ENCODE results near the gene HSD17B12.
"Not testable (repeated sequence)": the region's sequence is repeated elsewhere in the genome, so short reads cannot be mapped to it uniquely, and the experiment has no call there.

The HSD17B12 gene

GRCh38 chr11:43663018-43663417 is 17.5 kb upstream of the HSD17B12 start:
- not testable (repeated sequence) for H2AFZ ChIP-seq (ENCODE audit: insufficient read depth, low read length, poor library complexity); H3K9me3 ChIP-seq (ENCODE audit: insufficient read depth, low read depth, low read length); H3K4me2 ChIP-seq (ENCODE audit: low read length); H3K27me3 ChIP-seq (ENCODE audit: insufficient read depth, low read length); H2BK5ac ChIP-seq (ENCODE audit: low read depth, low read length, poor library complexity); H3K23ac ChIP-seq (ENCODE audit: low read length); H3K9ac ChIP-seq (ENCODE audit: low read length); H3K4ac ChIP-seq (ENCODE audit: low read depth, low read length); H3K4me1 ChIP-seq (ENCODE audit: control insufficient read depth in 1 of 2, insufficient read depth in 2 of 2, low read length in 2 of 2); H3K79me1 ChIP-seq (ENCODE audit: low read length); H2AK5ac ChIP-seq (ENCODE audit: low read length); DNase-seq; H4K8ac ChIP-seq (ENCODE audit: low read depth, low read length); H3K36me3 ChIP-seq (ENCODE audit: control insufficient read depth in 1 of 2, insufficient read depth in 2 of 2, low read length in 2 of 2); H3K18ac ChIP-seq (ENCODE audit: low read length); H3K4me3 ChIP-seq (ENCODE audit: low read depth, low read length); H3K79me2 ChIP-seq (ENCODE audit: control insufficient read depth, insufficient read depth, low read length, poor library complexity); H2BK120ac ChIP-seq (ENCODE audit: insufficient read depth, low read length, poor library complexity); H3K14ac ChIP-seq (ENCODE audit: low read length); H2BK12ac ChIP-seq (ENCODE audit: low read length); H4K91ac ChIP-seq (ENCODE audit: low read depth, low read length); H3K27ac ChIP-seq (ENCODE audit: low read depth, low read length); H4K12ac ChIP-seq (ENCODE audit: low read depth, low read length)
- no CpG with 5 or more reads among the region's 9 CpGs for WGBS (ENCODE audit: extremely low coverage, insufficient coverage, insufficient read length)

GRCh38 chr11:43664295-43664694 is 16.2 kb upstream of the HSD17B12 start:
- Histone ChIP-seq H2BK120ac (ENCODE audit: insufficient read depth, low read length, poor library complexity) (no peak overlapping the region), H3K9me3 (ENCODE audit: insufficient read depth, low read depth, low read length) (peaks cover under 1% of the 10 kb centered on the region), H2AK5ac (ENCODE audit: low read length) (no peak overlapping the region), H4K12ac (ENCODE audit: low read depth, low read length) (no peak overlapping the region), H3K4ac (ENCODE audit: low read depth, low read length) (no peak overlapping the region), H3K23ac (ENCODE audit: low read length) (no peak overlapping the region), H3K4me3 (ENCODE audit: low read depth, low read length) (no peak overlapping the region), H3K4me2 (ENCODE audit: low read length) (no peak overlapping the region), H3K36me3 (ENCODE audit: control insufficient read depth in 1 of 2, insufficient read depth in 2 of 2, low read length in 2 of 2) (no peaks in the 10 kb centered on the region), H3K79me1 (ENCODE audit: low read length) (no peaks in the 10 kb centered on the region), H4K91ac (ENCODE audit: low read depth, low read length) (no peak overlapping the region), H3K79me2 (ENCODE audit: control insufficient read depth, insufficient read depth, low read length, poor library complexity) (no peaks in the 10 kb centered on the region), H2BK12ac (ENCODE audit: low read length) (no peak overlapping the region), H3K14ac (ENCODE audit: low read length) (no peak overlapping the region), H3K18ac (ENCODE audit: low read length) (no peak overlapping the region), H3K27ac (ENCODE audit: low read depth, low read length) (no peak overlapping the region), H2AFZ (ENCODE audit: insufficient read depth, low read length, poor library complexity) (no peak overlapping the region), H4K8ac (ENCODE audit: low read depth, low read length) (no peak overlapping the region), H2BK5ac (ENCODE audit: low read depth, low read length, poor library complexity) (no peak overlapping the region), H3K27me3 (ENCODE audit: insufficient read depth, low read length) (no peaks in the 10 kb centered on the region), H3K4me1 (ENCODE audit: control insufficient read depth in 1 of 2, insufficient read depth in 2 of 2, low read length in 2 of 2) (no peaks in the 10 kb centered on the region), H3K9ac (ENCODE audit: low read length) (no peak overlapping the region)
- WGBS (ENCODE audit: extremely low coverage, insufficient coverage, insufficient read length), result no CpG with 5 or more reads among the region's 1 CpG
- DNase-seq, result no peak

DNA sequence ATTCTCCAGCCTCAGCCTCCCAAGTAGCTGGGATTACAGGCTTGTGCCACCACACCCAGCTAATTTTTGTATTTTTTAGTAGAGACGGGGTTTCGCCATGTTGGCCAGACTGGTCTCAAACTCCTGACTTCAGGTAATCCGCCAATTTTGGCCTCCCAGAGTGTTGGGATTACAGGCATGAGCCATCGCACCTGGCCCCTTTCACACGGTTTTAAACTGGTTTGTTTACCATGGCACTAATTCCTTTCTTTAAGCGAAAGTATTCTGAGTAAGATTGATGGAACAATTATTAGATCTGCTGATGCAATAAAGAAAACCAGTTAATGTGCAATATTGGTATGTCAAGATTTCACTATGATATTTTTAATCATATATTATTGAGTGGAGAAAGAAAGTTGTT is 9.3 kb upstream of the HSD17B12 start:
- not testable (repeated sequence) for H3K14ac ChIP-seq (ENCODE audit: low read length); H3K4ac ChIP-seq (ENCODE audit: low read depth, low read length); H4K91ac ChIP-seq (ENCODE audit: low read depth, low read length); H2AFZ ChIP-seq (ENCODE audit: insufficient read depth, low read length, poor library complexity); H3K36me3 ChIP-seq (ENCODE audit: control insufficient read depth in 1 of 2, insufficient read depth in 2 of 2, low read length in 2 of 2); H3K9ac ChIP-seq (ENCODE audit: low read length); H2AK5ac ChIP-seq (ENCODE audit: low read length); H3K4me2 ChIP-seq (ENCODE audit: low read length); H3K18ac ChIP-seq (ENCODE audit: low read length); H3K27ac ChIP-seq (ENCODE audit: low read depth, low read length); H3K4me3 ChIP-seq (ENCODE audit: low read depth, low read length); H4K12ac ChIP-seq (ENCODE audit: low read depth, low read length); H2BK120ac ChIP-seq (ENCODE audit: insufficient read depth, low read length, poor library complexity); H3K23ac ChIP-seq (ENCODE audit: low read length); H3K79me2 ChIP-seq (ENCODE audit: control insufficient read depth, insufficient read depth, low read length, poor library complexity); H2BK12ac ChIP-seq (ENCODE audit: low read length); H3K4me1 ChIP-seq (ENCODE audit: control insufficient read depth in 1 of 2, insufficient read depth in 2 of 2, low read length in 2 of 2); H3K9me3 ChIP-seq (ENCODE audit: insufficient read depth, low read depth, low read length); H2BK5ac ChIP-seq (ENCODE audit: low read depth, low read length, poor library complexity); H3K27me3 ChIP-seq (ENCODE audit: insufficient read depth, low read length); H4K8ac ChIP-seq (ENCODE audit: low read depth, low read length); H3K79me1 ChIP-seq (ENCODE audit: low read length)
- DNase-seq, result peak in 1 of 2 donors; percentile 37
- WGBS (ENCODE audit: extremely low coverage, insufficient coverage, insufficient read length), result no CpG with 5 or more reads among the region's 6 CpGs

- Histone ChIP-seq H4K91ac (ENCODE audit: low read depth, low read length) (no peak overlapping the region), H3K14ac (ENCODE audit: low read length) (no peak overlapping the region), H2AK5ac (ENCODE audit: low read length) (no peak overlapping the region), H3K79me1 (ENCODE audit: low read length) (no peaks in the 10 kb centered on the region), H3K27ac (ENCODE audit: low read depth, low read length) (no peak overlapping the region), H3K9me3 (ENCODE audit: insufficient read depth, low read depth, low read length) (no peaks in the 10 kb centered on the region), H3K4me3 (ENCODE audit: low read depth, low read length) (no peak overlapping the region), H4K8ac (ENCODE audit: low read depth, low read length) (no peak overlapping the region), H3K18ac (ENCODE audit: low read length) (no peak overlapping the region), H4K12ac (ENCODE audit: low read depth, low read length) (no peak overlapping the region), H3K79me2 (ENCODE audit: control insufficient read depth, insufficient read depth, low read length, poor library complexity) (no peaks in the 10 kb centered on the region), H3K27me3 (ENCODE audit: insufficient read depth, low read length) (no peaks in the 10 kb centered on the region), H3K4ac (ENCODE audit: low read depth, low read length) (no peak overlapping the region), H3K4me2 (ENCODE audit: low read length) (no peak overlapping the region), H3K36me3 (ENCODE audit: control insufficient read depth in 1 of 2, insufficient read depth in 2 of 2, low read length in 2 of 2) (no peaks in the 10 kb centered on the region), H3K4me1 (ENCODE audit: control insufficient read depth in 1 of 2, insufficient read depth in 2 of 2, low read length in 2 of 2) (no peaks in the 10 kb centered on the region), H2AFZ (ENCODE audit: insufficient read depth, low read length, poor library complexity) (no peak overlapping the region), H3K9ac (ENCODE audit: low read length) (no peak overlapping the region), H2BK120ac (ENCODE audit: insufficient read depth, low read length, poor library complexity) (no peak overlapping the region), H2BK12ac (ENCODE audit: low read length) (no peak overlapping the region), H3K23ac (ENCODE audit: low read length) (no peak overlapping the region), H2BK5ac (ENCODE audit: low read depth, low read length, poor library complexity) (no peak overlapping the region)
- DNase-seq, result no peak
- no CpG with 5 or more reads among the region's 3 CpGs for WGBS (ENCODE audit: extremely low coverage, insufficient coverage, insufficient read length)
Observed at GRCh38 chr11:43674560-43674959, 6.0 kb upstream of the HSD17B12 start.

Data from trophoblast cell (in vitro differentiated cells and primary cell).